Peyer's patch (tissue), 4 donors: ENCODE results near the gene ZNF827.

Source experiments
- CTCF ChIP-seq, 6 experiments: fragments of 450-650 bp in 4 of 6; fragments of 200-600 bp in 2 of 6; sonication (generic) in 1 of 6; IDR thresholded peaks; one replicate each; pipeline ENCODE4 v1.5.1; 2017 to 2019; ENCODE audit warnings: antibody characterized with exemption in 6 of 6, mild to moderate bottlenecking in 3 of 6, moderate library complexity in 1 of 6
- POLR2A ChIP-seq, 2 donors: fragments of 450-650 bp; IDR thresholded peaks; one replicate each; pipeline ENCODE4 v1.5.1; 2017; ENCODE audit warnings: antibody characterized with exemption in 2 of 2, mild to moderate bottlenecking in 2 of 2, moderate library complexity in 2 of 2

- no peak for TF ChIP-seq CTCF (IDR thresholded peaks at IDR 0.05)
- no peak for TF ChIP-seq POLR2A (IDR thresholded peaks at IDR 0.05)
Measured at GRCh38 chr4:145709336-145709735, 229.3 kb downstream of the ZNF827 start.
